GM18519 (cell line): ENCODE data around the gene MFSD6.

ENCODE experiments used
- ATAC-seq: cut with Tn5 transposase; IDR thresholded peaks from one replicate; pipeline ENCODE4 v1.9.1; 2021; ENCODE audit warnings: mild to moderate bottlenecking, moderate library complexity; ENCODE audit not compliant: unreplicated experiment, low FRiP score

The MFSD6 gene

GRCh38 chr2:190432567-190433231 is 24.5 kb downstream of the MFSD6 start:
- no peak for ATAC-seq

GRCh38 chr2:190435031-190435670 is 27.0 kb downstream of the MFSD6 start:
- ATAC-seq: no peak

- ATAC-seq: no peak
These were observed 28.4 kb downstream of the MFSD6 start for GRCh38 chr2:190436557-190436956.

- ATAC-seq: no peak
These were observed 32.0 kb downstream of the MFSD6 start for GRCh38 chr2:190440113-190440512.

GRCh38 chr2:190441564-190441963 is 33.4 kb downstream of the MFSD6 start:
- ATAC-seq: no peak

- ATAC-seq: no peak
These were observed 34.9 kb downstream of the MFSD6 start for GRCh38 chr2:190443055-190443454.

GRCh38 chr2:190443778-190444481 is 35.8 kb downstream of the MFSD6 start:
- no peak for ATAC-seq

- ATAC-seq: no peak
These were observed 36.8 kb downstream of the MFSD6 start for GRCh38 chr2:190444976-190445375.

GRCh38 chr2:190446193-190446592 is 38.0 kb downstream of the MFSD6 start:
- no peak for ATAC-seq

- ATAC-seq: no peak
These were observed 38.8 kb downstream of the MFSD6 start for GRCh38 chr2:190446750-190447516.

- no peak for ATAC-seq
These were observed 39.6 kb downstream of the MFSD6 start for GRCh38 chr2:190447766-190448165.

GRCh38 chr2:190449925-190450324 is 41.8 kb downstream of the MFSD6 start:
- no peak for ATAC-seq

- no peak for ATAC-seq
These were observed 42.2 kb downstream of the MFSD6 start for GRCh38 chr2:190450363-190450762.

GRCh38 chr2:190451561-190452176 is 43.5 kb downstream of the MFSD6 start:
- ATAC-seq: no peak

- ATAC-seq: no peak
These were observed 44.3 kb downstream of the MFSD6 start for GRCh38 chr2:190452433-190452832.

- no peak for ATAC-seq
These were observed 46.6 kb downstream of the MFSD6 start for GRCh38 chr2:190454795-190455194.

- ATAC-seq: no peak
These were observed 47.4 kb downstream of the MFSD6 start for GRCh38 chr2:190455358-190456095.

- ATAC-seq: no peak
These were observed 48.7 kb downstream of the MFSD6 start for GRCh38 chr2:190456833-190457232.

- ATAC-seq: no peak
These were observed 49.1 kb downstream of the MFSD6 start for GRCh38 chr2:190457256-190457655.
